Neuronal stem cell (in vitro differentiated cells): ENCODE measurements around the gene DNAH8.

ENCODE experiments used
- DNase-seq: peaks from one replicate; pipeline ENCODE4 v3.0.0-alpha.2; 2013; ENCODE audit warnings: low spot score
- H2AFZ ChIP-seq: one replicate; pipeline ENCODE4 v1.6.1; 2013; ENCODE audit warnings: mild to moderate bottlenecking, low read length, inconsistent platforms
- H2AK5ac ChIP-seq: 2 replicates; pipeline ENCODE4 v1.6.1; 2013; ENCODE audit warnings: low read depth, mild to moderate bottlenecking, inconsistent platforms, low read length, moderate library complexity, mixed read lengths
- H2BK120ac ChIP-seq: 2 replicates; pipeline ENCODE4 v1.6.1; 2013; ENCODE audit warnings: low read depth, mild to moderate bottlenecking, inconsistent platforms, low read length, moderate library complexity, mixed read lengths
- H2BK12ac ChIP-seq: one replicate; pipeline ENCODE4 v1.6.1; 2013; ENCODE audit warnings: low read length, inconsistent platforms
- H2BK15ac ChIP-seq: 2 replicates; pipeline ENCODE4 v1.6.1; 2013; ENCODE audit warnings: mild to moderate bottlenecking, low read length, inconsistent platforms, mixed read lengths
- H2BK5ac ChIP-seq: one replicate; pipeline ENCODE4 v1.6.1; 2013; ENCODE audit warnings: inconsistent platforms, mild to moderate bottlenecking, low read length, moderate library complexity
- H3K14ac ChIP-seq: one replicate; pipeline ENCODE4 v1.6.1; 2013; ENCODE audit warnings: low read length, inconsistent platforms
- H3K18ac ChIP-seq: 2 replicates; pipeline ENCODE4 v1.6.1; 2013; ENCODE audit warnings: low read length, inconsistent platforms
- H3K23ac ChIP-seq: 2 replicates; pipeline ENCODE4 v1.6.1; 2013; ENCODE audit warnings: low read depth, mild to moderate bottlenecking, mixed read lengths, low read length, inconsistent platforms; ENCODE audit not compliant: poor library complexity
- H3K27ac ChIP-seq: replicated peaks from 3 replicates; pipeline ENCODE4 v1.5.1; 2013; ENCODE audit warnings: low read length, inconsistent platforms
- H3K27me3 ChIP-seq, 3 experiments: 2 replicates each; pipeline ENCODE4 v1.6.1; 2013; ENCODE audit warnings: low read length in 3 of 3, mild to moderate bottlenecking in 2 of 3, inconsistent platforms in 1 of 3, low read depth in 1 of 3, mixed read lengths in 1 of 3, moderate library complexity in 1 of 3; ENCODE audit not compliant: control insufficient read depth in 3 of 3, insufficient read depth in 3 of 3
- H3K36me3 ChIP-seq, 2 donors: replicated peaks in 1 of 2; 2 replicates each; pipeline ENCODE4 v1.6.1; 2013; ENCODE audit warnings: low read length in 2 of 2; ENCODE audit not compliant: control insufficient read depth in 2 of 2, insufficient read depth in 2 of 2
- H3K4ac ChIP-seq: 2 replicates; pipeline ENCODE4 v1.6.1; 2013; ENCODE audit warnings: inconsistent platforms, mild to moderate bottlenecking, low read length, moderate library complexity
- H3K4me1 ChIP-seq, 2 donors: 1 replicate in 1 of 2; 2 replicates in 1 of 2; pipeline ENCODE4 v1.6.1; 2013; ENCODE audit warnings: low read length in 2 of 2, low read depth in 1 of 2; ENCODE audit not compliant: control insufficient read depth in 2 of 2, insufficient read depth in 1 of 2
- H3K4me2 ChIP-seq: one replicate; pipeline ENCODE4 v1.6.1; 2013; ENCODE audit warnings: mild to moderate bottlenecking, low read length, inconsistent platforms; ENCODE audit not compliant: insufficient read depth, poor library complexity, severe bottlenecking
- H3K4me3 ChIP-seq, 2 donors: 2 replicates each; pipeline ENCODE4 v1.5.1; 2013; ENCODE audit warnings: low read length in 2 of 2, mild to moderate bottlenecking in 2 of 2, inconsistent platforms in 1 of 2, moderate library complexity in 1 of 2
- H3K79me1 ChIP-seq: one replicate; pipeline ENCODE4 v1.6.1; 2013; ENCODE audit warnings: low read depth, mild to moderate bottlenecking, inconsistent platforms, low read length, moderate library complexity
- H3K9ac ChIP-seq: one replicate; pipeline ENCODE4 v1.6.1; 2013; ENCODE audit warnings: mild to moderate bottlenecking, low read depth, low read length, inconsistent platforms; ENCODE audit not compliant: poor library complexity
- H3K9me3 ChIP-seq, 2 donors: replicated peaks in 1 of 2; 2 replicates each; pipeline versions ENCODE3 to v1.6.1; 2013; ENCODE audit warnings: low read length in 2 of 2, mild to moderate bottlenecking in 2 of 2, inconsistent platforms in 1 of 2, low read depth in 1 of 2, mixed read lengths in 1 of 2, moderate library complexity in 1 of 2; ENCODE audit not compliant: control insufficient read depth in 2 of 2, insufficient read depth in 1 of 2
- H4K8ac ChIP-seq: one replicate; pipeline ENCODE4 v1.6.1; 2013; ENCODE audit warnings: low read depth, mild to moderate bottlenecking, inconsistent platforms, low read length, moderate library complexity
- H4K91ac ChIP-seq: one replicate; pipeline ENCODE4 v1.6.1; 2013; ENCODE audit warnings: low read length, low read depth, mild to moderate bottlenecking, inconsistent platforms; ENCODE audit not compliant: poor library complexity
- WGBS, 2 donors: extraction: QIAGEN DNeasy Blood & Tissue Kit; methylation state at CpG; one replicate each; pipeline ENCODE4 v1.1.7; 2013; ENCODE audit warnings: missing lambda C conversion rate in 2 of 2, mixed read lengths in 1 of 2; ENCODE audit not compliant: insufficient read length in 2 of 2, insufficient replicate concordance in 1 of 2; ENCODE audit errors: extremely low coverage in 2 of 2; 5-methylcytosine and 5-hydroxymethylcytosine counted together

Gene DNAH8

GRCh38 chr6:39072830-39073229, 357.7 kb downstream of the DNAH8 start:
- Histone ChIP-seq H2BK5ac (no peak overlapping the region), H2AK5ac (no peak overlapping the region), H2AFZ (no peak overlapping the region), H3K23ac (peak overlapping the region; percentile 83), H3K9me3 (peaks cover 2 to 3% of the 10 kb centered on the region in 2 donors), H3K27ac (no peak overlapping the region), H2BK12ac (no peak overlapping the region), H3K27me3 (peaks cover 0 to 13% (median 0%) of the 10 kb centered on the region in 3 experiments), H3K36me3 (no peaks in the 10 kb centered on the region), H3K4me1 (peaks cover 4 to 8% of the 10 kb centered on the region in 2 donors), H3K4ac (no peak overlapping the region), H3K14ac (peak overlapping the region; percentile 78), H4K91ac (no peak overlapping the region), H3K9ac (peak overlapping the region; percentile 65), H3K18ac (no peak overlapping the region), H4K8ac (no peak overlapping the region), H3K4me2 (no peak overlapping the region), H3K79me1 (no peaks in the 10 kb centered on the region), H3K4me3 (peak overlapping the region in 1 of 2 donors; percentile 25), H2BK15ac (no peak overlapping the region), H2BK120ac (no peak overlapping the region)
- DNase-seq: no peak
- WGBS, 2 donors: no CpG with 5 or more reads among the region's 9 CpGs

GRCh38 chr6:39073471-39074355, 358.6 kb downstream of the DNAH8 start:
- Histone ChIP-seq H3K23ac (no peak overlapping the region), H3K36me3 (no peaks in the 10 kb centered on the region)
- no peak for DNase-seq

GRCh38 chr6:39074486-39074885, 359.4 kb downstream of the DNAH8 start:
- peak overlapping the region; percentile 58 for H3K23ac ChIP-seq
- WGBS, 2 donors: no CpG with 5 or more reads among the region's 9 CpGs
- no peak overlapping the region for H2BK12ac ChIP-seq
- peak overlapping the region; percentile 60 for H3K18ac ChIP-seq
- H2BK5ac ChIP-seq: no peak overlapping the region
- H3K27me3 ChIP-seq: peaks cover 0 to 21% (median 0%) of the 10 kb centered on the region in 3 experiments
- no peak overlapping the region for H2AFZ ChIP-seq
- H3K9ac ChIP-seq: peak overlapping the region; percentile 52
- no peak for DNase-seq
- H2AK5ac ChIP-seq: no peak overlapping the region
- no peak overlapping the region for H3K4me3 ChIP-seq
- no peak overlapping the region for H3K14ac ChIP-seq
- peak overlapping the region; percentile 11 for H2BK15ac ChIP-seq
- no peak overlapping the region for H3K27ac ChIP-seq
- peaks cover 0 to 3% of the 10 kb centered on the region in 2 donors for H3K9me3 ChIP-seq
- no peaks in the 10 kb centered on the region for H3K79me1 ChIP-seq
- no peak overlapping the region for H4K91ac ChIP-seq
- H3K36me3 ChIP-seq: no peaks in the 10 kb centered on the region
- peak overlapping the region; percentile 81 for H2BK120ac ChIP-seq
- H3K4ac ChIP-seq: no peak overlapping the region
- no peak overlapping the region for H4K8ac ChIP-seq
- H3K4me1 ChIP-seq: peaks cover 4 to 8% of the 10 kb centered on the region in 2 donors
- no peak overlapping the region for H3K4me2 ChIP-seq

More at GRCh38 chr6:39073471-39074355, 358.6 kb downstream of the DNAH8 start:
- H3K4me2 ChIP-seq: no peak overlapping the region
- H3K4ac ChIP-seq: no peak overlapping the region
- no peak overlapping the region for H4K8ac ChIP-seq
- H3K14ac ChIP-seq: no peak overlapping the region
- no peak overlapping the region for H3K27ac ChIP-seq
- H2BK15ac ChIP-seq: no peak overlapping the region
- H3K79me1 ChIP-seq: no peaks in the 10 kb centered on the region
- peaks cover 0 to 16% (median 0%) of the 10 kb centered on the region in 3 experiments for H3K27me3 ChIP-seq
- H4K91ac ChIP-seq: no peak overlapping the region
- no peak overlapping the region for H3K9ac ChIP-seq
- H3K4me3 ChIP-seq: no peak overlapping the region
- H3K4me1 ChIP-seq: peaks cover 4 to 8% of the 10 kb centered on the region in 2 donors
- H2BK120ac ChIP-seq: no peak overlapping the region
- H2AK5ac ChIP-seq: no peak overlapping the region
- WGBS, 2 donors: no CpG with 5 or more reads among the region's 17 CpGs
- H3K9me3 ChIP-seq: peaks cover 0 to 3% of the 10 kb centered on the region in 2 donors
- no peak overlapping the region for H2AFZ ChIP-seq
- no peak overlapping the region for H2BK12ac ChIP-seq
- H3K18ac ChIP-seq: no peak overlapping the region
- H2BK5ac ChIP-seq: no peak overlapping the region

- no peaks in the 10 kb centered on the region for H3K9me3 ChIP-seq
- H3K79me1 ChIP-seq: no peaks in the 10 kb centered on the region
- H2BK5ac ChIP-seq: no peak overlapping the region
- no peak overlapping the region for H3K4ac ChIP-seq
- H3K14ac ChIP-seq: no peak overlapping the region
- H2BK12ac ChIP-seq: no peak overlapping the region
- peak overlapping the region; percentile 81 for H2BK120ac ChIP-seq
- H3K23ac ChIP-seq: no peak overlapping the region
- H3K4me2 ChIP-seq: no peak overlapping the region
- no peak overlapping the region for H3K9ac ChIP-seq
- no peak overlapping the region for H4K8ac ChIP-seq
- peaks cover 0 to 21% (median 0%) of the 10 kb centered on the region in 3 experiments for H3K27me3 ChIP-seq
- WGBS, 2 donors: no CpG with 5 or more reads among the region's 12 CpGs
- no peak overlapping the region for H2AFZ ChIP-seq
- H3K4me3 ChIP-seq: no peak overlapping the region
- H3K4me1 ChIP-seq: peaks cover 4 to 8% of the 10 kb centered on the region in 2 donors
- H3K27ac ChIP-seq: no peak overlapping the region
- H3K18ac ChIP-seq: peak overlapping the region; percentile 27
- peak overlapping the region; percentile 11 for H2BK15ac ChIP-seq
- H4K91ac ChIP-seq: no peak overlapping the region
- DNase-seq: no peak
- no peak overlapping the region for H2AK5ac ChIP-seq
- H3K36me3 ChIP-seq: no peaks in the 10 kb centered on the region
Observed at GRCh38 chr6:39075010-39075686, 360.0 kb downstream of the DNAH8 start.
